ENCODE data around the gene SLC7A8. TPM values are rescaled to one million over a fixed set of nuclear protein-coding genes. Genes with fewer than 3 reads are reported as not detected.

The SLC7A8 gene
- total and polyA plus RNA-seq, 2 donors (not counting 1 experiment from before 2014, with no cell fraction given) = 1.4 to 10.2 TPM

GRCh38 chr14:23131482-23131881, 52.0 kb downstream of the SLC7A8 start:
- Histone ChIP-seq H3K4me1 (ENCODE audit: control insufficient read depth, extremely low read depth, insufficient read depth, low read length) (no peaks in the 10 kb centered on the region), H3K4me3 (replicated peaks in 1 of 4; ENCODE audit: control extremely low read depth in 1 of 4, insufficient read depth in 1 of 4, low read depth in 3 of 4, low read length in 4 of 4) (no peak overlapping the region), H3K36me3 (ENCODE audit: control insufficient read depth, insufficient read depth, low read length) (no peaks in the 10 kb centered on the region), H3K27me3 (ENCODE audit: control insufficient read depth, insufficient read depth, low read length) (peaks cover 6% of the 10 kb centered on the region), H3K9ac (ENCODE audit: insufficient read depth, low read length) (no peak overlapping the region), H3K27ac (ENCODE audit: insufficient read depth, low read length) (no peak overlapping the region), H4K20me1 (ENCODE audit: control insufficient read depth, extremely low read depth, insufficient read depth, low read length) (no peaks in the 10 kb centered on the region), H3K9me3 (ENCODE audit: control insufficient read depth, insufficient read depth, low read depth, low read length) (no peaks in the 10 kb centered on the region), H3K4me2 (ENCODE audit: extremely low read depth, insufficient read depth, low read length) (no peak overlapping the region), H3K79me2 (ENCODE audit: control insufficient read depth, insufficient read depth, low read length) (no peaks in the 10 kb centered on the region), H2AFZ (ENCODE audit: low read length) (no peak overlapping the region)
- TF ChIP-seq EZH2 (IDR thresholded peaks at IDR 0.05; ENCODE audit: low read length, missing control alignments) (no peak), CTCF (conservative IDR thresholded peaks at IDR 0.05 in 1 of 2, IDR thresholded peaks at IDR 0.05 in 1 of 2; ENCODE audit: low read depth in 1 of 2, low read length in 2 of 2) (no peak)
- DNase-seq (ENCODE audit: low read depth in 2 of 2) = no peak

GRCh38 chr14:23130871-23131270, 52.6 kb downstream of the SLC7A8 start:
- no peaks in the 10 kb centered on the region for H4K20me1 ChIP-seq (ENCODE audit: control insufficient read depth, extremely low read depth, insufficient read depth, low read length)
- no peak overlapping the region for H2AFZ ChIP-seq (ENCODE audit: low read length)
- no peak overlapping the region for H3K4me2 ChIP-seq (ENCODE audit: extremely low read depth, insufficient read depth, low read length)
- H3K9me3 ChIP-seq (ENCODE audit: control insufficient read depth, insufficient read depth, low read depth, low read length) = no peaks in the 10 kb centered on the region
- H3K27ac ChIP-seq (ENCODE audit: insufficient read depth, low read length) = no peak overlapping the region
- no peaks in the 10 kb centered on the region for H3K79me2 ChIP-seq (ENCODE audit: control insufficient read depth, insufficient read depth, low read length)
- no peak for DNase-seq (ENCODE audit: low read depth in 2 of 2)
- no peak for TF ChIP-seq EZH2 (IDR thresholded peaks at IDR 0.05; ENCODE audit: low read length, missing control alignments)
- no peak for TF ChIP-seq CTCF (conservative IDR thresholded peaks at IDR 0.05 in 1 of 2, IDR thresholded peaks at IDR 0.05 in 1 of 2; ENCODE audit: low read depth in 1 of 2, low read length in 2 of 2)
- H3K27me3 ChIP-seq (ENCODE audit: control insufficient read depth, insufficient read depth, low read length) = peaks cover 6% of the 10 kb centered on the region
- no peak overlapping the region for H3K9ac ChIP-seq (ENCODE audit: insufficient read depth, low read length)
- no peak overlapping the region for H3K4me3 ChIP-seq (replicated peaks in 1 of 4; ENCODE audit: control extremely low read depth in 1 of 4, insufficient read depth in 1 of 4, low read depth in 3 of 4, low read length in 4 of 4)
- no peaks in the 10 kb centered on the region for H3K4me1 ChIP-seq (ENCODE audit: control insufficient read depth, extremely low read depth, insufficient read depth, low read length)
- no peaks in the 10 kb centered on the region for H3K36me3 ChIP-seq (ENCODE audit: control insufficient read depth, insufficient read depth, low read length)

- no peak overlapping the region for H3K4me2 ChIP-seq (ENCODE audit: extremely low read depth, insufficient read depth, low read length)
- H3K4me3 ChIP-seq (replicated peaks in 1 of 4; ENCODE audit: control extremely low read depth in 1 of 4, insufficient read depth in 1 of 4, low read depth in 3 of 4, low read length in 4 of 4) = no peak overlapping the region
- no peak overlapping the region for H3K9ac ChIP-seq (ENCODE audit: insufficient read depth, low read length)
- H3K36me3 ChIP-seq (ENCODE audit: control insufficient read depth, insufficient read depth, low read length) = no peaks in the 10 kb centered on the region
- TF ChIP-seq EZH2 (IDR thresholded peaks at IDR 0.05; ENCODE audit: low read length, missing control alignments) (no peak), CTCF (conservative IDR thresholded peaks at IDR 0.05 in 1 of 2, IDR thresholded peaks at IDR 0.05 in 1 of 2; ENCODE audit: low read depth in 1 of 2, low read length in 2 of 2) (no peak)
- no peaks in the 10 kb centered on the region for H3K79me2 ChIP-seq (ENCODE audit: control insufficient read depth, insufficient read depth, low read length)
- no peak for DNase-seq (ENCODE audit: low read depth in 2 of 2)
- no peak overlapping the region for H3K27ac ChIP-seq (ENCODE audit: insufficient read depth, low read length)
- H3K9me3 ChIP-seq (ENCODE audit: control insufficient read depth, insufficient read depth, low read depth, low read length) = no peaks in the 10 kb centered on the region
- H4K20me1 ChIP-seq (ENCODE audit: control insufficient read depth, extremely low read depth, insufficient read depth, low read length) = no peaks in the 10 kb centered on the region
- H3K27me3 ChIP-seq (ENCODE audit: control insufficient read depth, insufficient read depth, low read length) = peaks cover 6% of the 10 kb centered on the region
- no peaks in the 10 kb centered on the region for H3K4me1 ChIP-seq (ENCODE audit: control insufficient read depth, extremely low read depth, insufficient read depth, low read length)
- H2AFZ ChIP-seq (ENCODE audit: low read length) = no peak overlapping the region
Measured at GRCh38 chr14:23129759-23130316, 53.6 kb downstream of the SLC7A8 start.
